Measurements from ENCODE around the gene GAS2.
A peak's percentile ranks its signal among the peaks of the same experiment; 100 is the strongest.

GAS2 gene

GRCh38 chr11:22674470-22675439, 8.3 kb downstream of the GAS2 start:
- DNase-seq = no peak

DNA sequence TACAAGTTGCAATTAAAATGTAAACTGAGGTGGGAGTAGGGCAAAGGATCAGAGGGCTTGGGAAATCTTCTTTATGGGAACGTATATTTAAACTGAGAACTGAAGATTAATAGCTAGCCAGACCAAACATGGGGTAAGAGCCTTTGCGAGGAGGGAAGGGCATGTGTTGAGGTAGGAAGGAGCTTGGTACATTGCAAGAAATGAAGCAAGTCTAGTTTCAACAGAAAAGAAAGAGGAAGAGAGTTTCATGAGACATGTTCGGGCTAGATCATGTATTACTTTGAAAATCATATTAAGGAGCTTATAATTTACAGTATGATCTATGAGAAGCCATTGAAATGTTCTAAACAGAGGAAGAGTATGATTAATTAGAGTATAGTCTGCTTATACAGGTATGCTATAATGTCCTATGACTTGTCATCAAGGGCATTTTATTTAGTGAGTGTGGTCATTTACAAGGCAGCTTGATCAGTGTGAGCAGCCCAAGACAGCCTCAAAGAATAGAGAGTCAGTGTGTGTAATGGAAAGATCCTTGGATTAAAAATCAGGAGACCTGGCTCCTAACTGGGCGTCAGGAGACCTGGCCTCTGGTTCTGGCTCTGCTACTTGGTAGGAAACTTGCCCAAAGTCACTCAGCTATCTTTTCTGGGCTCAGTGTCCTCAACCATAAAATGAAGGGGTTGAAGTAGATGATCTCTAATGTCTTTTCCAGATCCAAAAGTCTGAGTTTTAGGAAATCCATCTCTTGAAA, 10.9 kb downstream of the GAS2 start:
- DNase-seq = no peak

DNA sequence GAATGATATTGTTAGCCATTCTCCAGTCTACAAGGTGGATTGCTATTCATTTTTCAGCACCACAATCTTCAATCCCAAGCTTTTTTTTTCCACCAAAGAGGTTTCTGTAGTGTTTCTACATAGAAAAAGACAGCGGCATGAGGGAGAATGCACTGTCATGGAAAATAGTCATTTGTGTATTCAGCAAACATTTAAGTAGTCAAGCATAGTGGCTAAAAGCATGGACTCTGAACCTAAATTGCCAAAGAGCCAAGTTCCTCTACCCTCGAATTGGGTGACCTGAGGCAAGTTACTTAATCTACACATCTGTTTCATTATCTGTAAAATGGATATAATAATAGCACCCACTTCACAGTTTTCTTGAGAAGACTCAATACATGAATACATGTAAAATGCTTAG, 14.2 kb downstream of the GAS2 start:
- DNase-seq = no peak

- no peak for DNase-seq
These were observed 14.9 kb downstream of the GAS2 start for GRCh38 chr11:22681281-22681812.

DNA sequence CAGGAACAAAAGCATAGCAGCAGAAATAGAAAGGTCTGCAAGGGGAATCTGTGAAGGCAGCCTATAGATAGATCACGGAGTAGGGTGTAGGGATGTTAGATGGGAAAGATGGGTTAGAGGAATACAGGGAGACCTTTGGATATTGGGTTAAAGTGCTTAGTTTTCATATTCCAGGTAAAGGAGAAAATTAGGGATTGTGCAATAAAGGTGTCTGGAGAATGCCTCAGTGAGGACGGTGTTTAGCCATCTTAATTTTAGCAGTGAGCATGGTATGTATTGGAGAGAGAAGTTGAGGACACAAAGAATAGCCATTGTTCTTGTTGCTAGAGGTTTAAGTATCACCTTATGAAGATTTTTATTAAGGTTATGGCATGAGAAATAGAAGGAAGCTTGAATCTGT, 17.7 kb downstream of the GAS2 start:
- DNase-seq = no peak

DNA sequence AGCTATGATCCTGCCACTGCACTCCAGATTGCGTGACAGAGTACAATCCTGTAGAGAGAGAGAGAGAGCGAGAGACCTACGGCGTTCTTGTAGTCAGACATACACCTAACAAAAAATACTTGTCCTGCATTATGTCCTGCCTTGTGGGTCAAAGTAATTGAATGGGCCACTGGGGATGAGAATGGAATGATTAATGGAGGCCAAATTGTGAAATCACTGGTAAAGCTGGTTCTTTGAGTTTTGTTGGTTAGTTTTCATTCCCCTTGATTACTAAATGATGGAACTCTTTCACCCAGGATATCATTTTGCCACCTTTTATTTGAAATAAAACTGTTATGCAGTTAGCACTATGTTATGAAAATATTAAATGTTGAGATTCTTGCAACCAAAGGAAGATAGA, 18.7 kb downstream of the GAS2 start:
- no peak for DNase-seq

GRCh38 chr11:22688914-22689313, 22.5 kb downstream of the GAS2 start:
- no peak for DNase-seq

DNA sequence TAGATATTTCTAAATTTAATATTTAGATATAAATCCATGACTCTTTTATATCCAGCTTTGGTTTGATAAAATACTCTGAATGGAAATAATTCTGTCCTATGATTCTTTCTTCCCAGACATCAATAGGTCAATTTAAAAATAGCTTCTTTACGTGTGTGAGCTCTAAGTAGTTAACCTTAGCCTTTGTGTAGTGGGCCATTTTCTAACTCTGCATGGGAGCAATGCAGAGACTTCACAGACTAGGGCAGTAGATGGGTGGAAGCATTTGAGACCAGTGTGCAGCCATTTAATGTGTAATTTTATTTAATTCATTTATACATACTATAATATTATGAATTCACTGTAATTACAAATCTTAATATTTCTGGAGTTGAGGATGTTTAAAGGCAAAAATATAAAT, 23.8 kb downstream of the GAS2 start:
- no peak for DNase-seq

- no peak for DNase-seq
These were observed 24.5 kb downstream of the GAS2 start for GRCh38 chr11:22690871-22691270.

GRCh38 chr11:22699388-22699787, 33.0 kb downstream of the GAS2 start:
- DNase-seq = no peak

- DNase-seq = no peak
These were observed 35.6 kb downstream of the GAS2 start for GRCh38 chr11:22702031-22702430.

DNA sequence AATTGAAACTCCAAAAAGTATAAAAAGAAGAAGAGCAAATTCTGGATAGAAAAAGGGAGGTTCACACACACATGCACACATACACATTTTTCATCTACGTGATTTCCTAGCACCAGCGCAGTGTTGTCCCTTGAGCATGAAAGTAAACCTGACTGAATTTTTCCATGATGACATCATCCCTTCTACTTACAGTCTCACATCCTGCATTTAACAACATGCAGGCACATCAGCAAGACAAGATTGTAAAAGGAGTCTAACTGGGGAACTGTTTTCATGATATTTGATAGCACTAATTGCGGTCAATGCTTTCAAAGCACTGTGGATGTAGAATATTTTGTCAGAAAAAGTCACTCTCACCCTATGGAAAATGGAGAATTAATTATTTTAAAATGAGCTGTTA, 36.6 kb downstream of the GAS2 start:
- DNase-seq = peak; percentile 77

DNA sequence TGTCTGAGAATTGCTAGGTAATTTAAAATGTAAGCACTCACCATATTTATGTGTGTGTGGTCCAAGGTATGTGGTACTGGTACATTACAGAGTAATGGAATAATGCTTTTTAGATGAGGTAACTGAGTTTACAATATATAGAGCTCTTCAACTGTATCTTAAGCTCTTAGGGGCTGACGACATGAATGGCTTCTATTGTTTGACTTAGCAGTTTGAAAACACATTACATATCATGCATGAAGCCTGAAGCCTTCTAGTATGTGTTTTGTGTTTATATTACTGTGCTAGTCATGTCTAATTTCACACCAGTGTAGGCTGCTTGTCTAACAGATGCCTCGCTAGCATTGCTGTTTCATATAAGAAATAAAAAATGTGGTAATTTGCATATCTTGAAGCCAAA, 37.2 kb downstream of the GAS2 start:
- peak; percentile 87 for DNase-seq

DNA sequence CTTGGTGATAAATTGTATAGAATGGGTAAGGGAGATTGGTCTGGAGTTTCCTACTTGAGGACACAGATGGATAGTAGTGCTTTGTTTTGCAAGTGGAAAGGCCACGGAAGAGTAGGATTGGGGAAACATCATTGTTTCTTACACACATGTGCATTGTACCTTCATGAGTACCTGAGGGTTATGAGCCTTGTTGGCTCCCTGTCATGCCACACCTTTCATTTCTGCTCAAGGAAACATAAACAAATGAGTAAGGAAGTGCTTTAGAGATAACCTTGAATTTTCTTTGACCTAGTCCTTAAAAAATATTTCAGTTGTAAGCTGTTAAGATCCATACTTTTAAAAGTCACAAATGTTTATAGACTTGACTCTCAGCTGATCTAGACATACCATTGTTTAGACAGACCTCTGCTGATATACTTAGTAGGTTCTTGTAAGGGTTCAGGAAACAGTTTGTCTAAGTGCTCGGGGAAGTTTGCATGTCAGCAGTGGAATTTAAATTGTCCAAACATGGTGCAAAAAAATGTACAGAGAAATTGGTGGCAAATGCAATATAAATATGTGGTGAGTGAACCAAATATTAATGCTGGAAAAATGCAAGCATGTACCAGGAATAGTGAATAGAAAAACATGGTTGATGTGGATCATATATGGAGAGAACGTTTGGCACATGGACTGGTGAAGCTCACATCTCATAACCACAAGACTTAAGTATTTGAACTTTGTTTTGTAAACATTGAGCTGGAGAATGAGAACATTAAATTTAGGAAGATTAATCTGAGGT, 40.9 kb downstream of the GAS2 start:
- DNase-seq = no peak

- DNase-seq = no peak
These were observed 44.8 kb downstream of the GAS2 start for GRCh38 chr11:22711071-22711770.

DNA sequence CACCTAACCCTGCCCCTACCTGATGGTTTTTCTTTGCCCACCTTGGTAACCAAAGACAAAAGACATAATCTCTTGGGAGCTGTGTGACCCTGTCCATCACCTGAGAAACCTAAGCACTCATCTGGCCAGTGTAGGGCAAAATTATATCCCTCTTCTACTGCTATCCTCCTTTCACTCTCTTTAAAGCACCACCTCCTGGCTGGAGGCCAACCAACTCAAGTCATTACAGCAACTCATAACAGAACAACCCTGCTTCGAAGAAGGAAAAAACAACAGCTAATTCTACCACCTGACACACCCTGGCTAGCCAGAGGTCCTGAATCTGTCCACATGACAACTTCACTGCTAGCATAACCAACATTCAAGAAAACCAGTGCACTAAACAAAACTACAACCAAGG, 45.5 kb downstream of the GAS2 start:
- DNase-seq = no peak

- no peak for DNase-seq
These were observed 46.9 kb downstream of the GAS2 start for GRCh38 chr11:22713336-22713735.

- no peak for DNase-seq
These were observed 49.6 kb downstream of the GAS2 start for GRCh38 chr11:22715971-22716370.

- no peak for DNase-seq
These were observed 54.0 kb downstream of the GAS2 start for GRCh38 chr11:22720457-22720856.

DNA sequence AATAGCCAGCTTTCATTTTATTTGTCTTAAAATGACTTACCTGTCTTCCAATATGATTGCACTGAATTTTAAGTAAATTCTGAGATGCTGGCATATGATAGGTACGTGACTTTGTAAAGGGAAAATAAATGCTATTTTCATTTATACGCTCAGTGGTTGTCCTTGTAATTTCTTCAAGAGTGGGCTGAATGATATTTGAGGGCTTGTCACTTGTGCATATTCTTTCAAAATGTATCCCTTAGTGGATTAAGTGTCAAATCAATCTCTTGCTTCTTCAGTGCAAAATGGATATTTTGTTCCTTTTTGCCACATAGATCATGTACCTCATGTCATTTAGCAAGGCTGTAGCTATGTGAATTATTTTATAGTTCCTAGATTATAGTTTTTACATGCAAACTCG, 56.9 kb downstream of the GAS2 start:
- no peak for DNase-seq

- no peak for DNase-seq
These were observed 58.7 kb downstream of the GAS2 start for GRCh38 chr11:22725079-22725478.

- no peak for DNase-seq
These were observed 62.4 kb downstream of the GAS2 start for GRCh38 chr11:22728600-22729389.
